Inflammatory macrophage treated with lipopolysaccharide for 4 hours (primary cell): ENCODE measurements around the gene ARPC1B.
A peak's percentile ranks its signal among the peaks of the same experiment; 100 is the strongest.
"Not testable (repeated sequence)": the region's sequence is repeated elsewhere in the genome, so short reads cannot be mapped to it uniquely, and the experiment has no call there.

Experiments
- DNase-seq: peaks from one replicate; pipeline ENCODE4 v3.0.0-alpha.2; 2020

Gene ARPC1B

DNA sequence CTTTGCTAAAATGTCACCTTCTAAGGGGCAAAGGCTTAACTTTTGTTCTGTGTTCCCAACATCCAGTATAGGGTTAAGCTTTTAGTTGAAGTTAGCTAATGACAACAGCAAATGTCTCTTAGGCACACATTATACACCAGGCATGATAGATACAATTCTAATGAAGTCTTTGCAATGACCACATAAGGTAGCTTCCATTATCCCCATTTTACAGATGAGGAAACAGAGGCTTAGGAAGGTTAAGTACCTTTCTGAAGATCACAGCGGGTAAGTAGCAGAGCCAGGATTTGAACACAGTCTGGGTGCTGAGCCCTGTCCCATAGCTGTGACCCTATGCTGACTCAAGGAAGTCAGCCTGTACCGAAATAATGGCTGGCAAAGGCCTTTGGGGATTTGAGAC lies 36.1 kb downstream of the ARPC1B start:
- no peak for DNase-seq

DNA sequence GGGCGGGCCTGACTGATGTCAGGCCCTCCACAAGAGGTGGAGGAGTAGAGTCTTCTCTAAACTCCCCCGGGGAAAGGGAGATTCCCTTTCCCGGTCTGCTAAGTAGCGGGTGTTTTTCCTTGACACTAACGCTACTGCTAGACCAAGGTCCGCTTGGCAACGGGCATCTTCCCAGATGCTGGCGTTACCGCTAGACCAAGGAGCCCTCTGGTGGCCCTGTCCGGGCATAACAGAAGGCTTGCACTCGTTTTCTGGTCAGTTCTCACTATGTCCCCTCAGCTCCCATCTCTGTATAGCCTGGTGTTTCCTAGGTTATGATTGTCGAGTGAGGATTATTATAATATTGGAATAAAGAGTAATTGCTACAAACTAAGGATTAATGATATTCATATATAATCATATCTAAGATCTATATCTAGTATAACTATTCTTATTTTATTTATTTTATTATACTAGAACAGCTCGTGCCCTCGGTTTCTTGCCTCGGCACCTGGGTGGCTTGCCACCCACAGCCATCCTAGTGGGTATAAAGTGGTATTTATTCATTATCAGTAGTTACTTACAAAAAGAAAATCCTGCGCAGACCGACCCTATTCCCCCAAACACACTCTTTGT lies 41.1 kb downstream of the ARPC1B start:
- DNase-seq = peak; percentile 35

DNA sequence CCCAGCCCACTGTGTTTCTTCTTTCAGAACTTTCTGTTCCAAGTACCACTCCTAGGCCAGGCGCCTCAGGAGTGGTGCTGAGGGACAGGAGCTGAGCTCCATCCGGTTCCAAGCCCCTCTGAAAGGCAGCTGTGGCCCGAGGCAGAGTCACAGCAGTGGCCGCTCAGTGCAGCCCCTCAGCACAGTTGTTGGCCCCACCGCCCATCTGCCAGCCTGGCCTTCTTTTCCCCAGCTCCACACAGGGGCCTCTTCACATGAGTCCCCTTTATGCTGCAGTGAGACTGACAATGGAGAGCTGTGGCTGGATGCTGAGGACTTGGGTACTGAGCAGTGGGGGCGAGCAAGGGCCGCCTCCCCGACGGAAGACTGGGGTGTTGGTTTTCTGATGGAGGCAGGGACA lies 43.7 kb downstream of the ARPC1B start:
- DNase-seq = no peak

GRCh38 chr7:99419323-99420021 lies 44.9 kb downstream of the ARPC1B start:
- DNase-seq = no peak

GRCh38 chr7:99420213-99420612 lies 45.7 kb downstream of the ARPC1B start:
- no peak for DNase-seq

GRCh38 chr7:99420986-99421385 lies 46.5 kb downstream of the ARPC1B start:
- DNase-seq = no peak

DNA sequence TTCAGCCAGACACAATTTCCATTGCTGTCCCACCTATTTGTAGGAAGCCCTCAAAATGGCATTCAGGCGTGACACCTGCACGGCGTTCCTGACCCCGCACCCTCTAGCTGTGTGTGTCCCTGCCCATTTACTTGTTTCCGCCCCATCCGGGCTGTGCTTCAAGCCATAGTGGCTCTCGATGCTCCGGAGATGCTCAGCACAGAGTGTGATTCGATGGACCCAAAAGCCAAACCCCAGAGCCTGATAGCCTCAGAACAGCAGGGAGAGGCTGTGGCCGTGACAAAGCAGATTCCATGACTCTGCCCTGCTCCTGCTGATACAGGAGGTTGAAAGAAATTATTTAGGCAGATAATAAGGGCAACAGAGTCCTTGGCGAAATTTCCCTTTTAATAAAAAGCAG lies 47.7 kb downstream of the ARPC1B start:
- DNase-seq = no peak

GRCh38 chr7:99422625-99423024 lies 48.1 kb downstream of the ARPC1B start:
- no peak for DNase-seq

GRCh38 chr7:99424932-99425730 lies 50.6 kb downstream of the ARPC1B start:
- DNase-seq = no peak

DNA sequence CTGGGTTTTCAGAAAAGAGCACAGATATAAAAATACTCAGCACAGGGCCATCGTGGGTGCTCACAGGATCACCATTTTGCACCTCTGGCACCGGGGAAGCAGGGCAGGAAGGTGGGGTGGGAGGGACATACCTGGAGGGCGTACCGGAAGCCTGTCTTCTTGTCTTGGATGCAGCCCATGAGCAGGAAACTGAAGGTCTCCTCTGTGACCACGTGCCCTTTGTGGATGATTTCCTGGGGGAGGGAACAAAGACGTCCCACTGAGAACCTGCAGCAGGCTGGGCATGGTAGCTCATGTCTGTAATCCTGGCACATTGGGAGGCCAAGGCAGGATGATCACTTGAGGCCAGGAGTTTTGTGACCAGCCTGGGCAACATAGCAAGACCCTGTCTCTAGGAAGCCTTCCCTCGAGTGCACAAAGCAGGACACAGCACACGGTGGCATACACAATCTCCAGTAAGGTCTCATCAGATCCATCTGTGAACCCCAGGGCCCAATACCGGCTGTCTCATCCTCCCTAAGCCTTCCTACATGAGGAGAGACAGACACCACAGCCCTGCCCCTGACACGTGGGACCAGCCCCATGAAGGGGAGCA lies 54.5 kb downstream of the ARPC1B start:
- no peak for DNase-seq

- no peak for DNase-seq
Measured at GRCh38 chr7:99429756-99430155, 55.2 kb downstream of the ARPC1B start.

GRCh38 chr7:99431756-99432540 lies 57.4 kb downstream of the ARPC1B start:
- DNase-seq = not testable (repeated sequence)

DNA sequence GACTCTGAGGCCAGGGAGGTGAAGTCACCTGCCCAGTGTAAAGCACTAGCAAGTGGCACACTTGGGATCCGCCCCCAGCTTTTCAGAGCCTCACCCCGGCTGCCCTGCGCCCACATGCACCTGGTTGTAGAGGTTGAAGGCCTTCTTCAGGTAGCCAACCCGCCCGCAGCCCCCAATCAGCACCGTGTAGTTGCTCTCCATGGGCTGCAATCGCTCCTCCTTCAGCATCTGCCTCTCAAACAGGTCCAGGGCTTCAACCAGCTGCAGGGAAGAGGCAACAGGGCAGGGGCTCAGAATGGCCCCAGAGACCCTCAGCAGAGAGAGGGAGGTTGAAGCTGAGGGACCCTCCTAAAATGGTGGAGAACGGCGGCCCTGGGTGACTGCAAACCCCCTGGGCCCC lies 58.6 kb downstream of the ARPC1B start:
- DNase-seq = no peak

GRCh38 chr7:99437946-99438572 lies 63.5 kb downstream of the ARPC1B start:
- no peak for DNase-seq

DNA sequence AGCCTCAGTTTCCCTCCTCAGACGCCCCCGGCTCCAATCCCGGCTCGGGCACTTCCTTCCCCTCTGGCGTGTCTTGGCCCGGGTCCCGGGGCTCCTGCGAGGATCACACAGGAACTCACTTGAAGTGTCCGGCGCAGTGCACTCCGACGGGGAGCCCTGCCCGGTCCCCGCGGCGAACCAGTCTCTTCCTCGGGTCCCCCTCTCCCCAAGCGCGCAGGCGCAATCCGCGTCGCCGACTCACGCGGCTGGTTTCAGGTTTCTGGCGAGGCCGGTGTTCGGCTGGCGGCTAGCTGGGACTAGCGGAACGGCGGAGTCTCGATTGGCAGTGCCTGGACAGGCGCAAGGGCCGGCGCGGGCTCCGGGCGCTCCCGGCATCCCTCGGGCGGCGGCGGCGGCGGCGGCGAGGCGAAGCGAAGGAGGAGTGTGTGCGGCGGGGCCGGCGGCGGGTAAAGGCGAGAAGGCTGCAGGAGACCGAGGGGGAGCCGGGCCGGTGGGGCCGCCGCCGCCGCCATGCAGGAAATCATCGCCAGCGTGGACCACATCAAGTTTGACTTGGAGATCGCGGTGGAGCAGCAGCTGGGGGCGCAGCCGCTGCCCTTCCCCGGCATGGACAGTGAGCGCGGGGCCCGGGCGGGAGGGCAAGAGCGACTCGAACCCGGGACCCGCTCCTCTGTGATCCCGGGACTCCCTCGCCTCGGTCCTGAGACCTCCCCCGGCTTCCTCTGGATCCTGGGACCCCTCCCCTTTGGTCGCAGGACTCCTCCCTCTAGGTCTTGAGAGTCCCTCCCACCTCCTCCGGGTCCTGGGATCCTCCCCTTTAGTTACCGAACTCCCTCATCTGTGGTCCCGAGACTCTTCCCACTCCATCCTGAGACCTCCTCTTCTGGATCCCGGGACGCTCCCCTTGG lies 64.3 kb downstream of the ARPC1B start, which contains the start of the genes CPSF4 and PTCD1:
Gene CPSF4 (plus strand): TSS at position 371 of the 908 bp plus-strand sequence. CDS start 140 bp downstream, at position 511.
Gene PTCD1 (minus strand): TSS at position 226 of the 908 bp plus-strand sequence. CDS start 3,556 bp downstream, outside the sequence.
- DNase-seq = peak; percentile 97

GRCh38 chr7:99440195-99440594 lies 65.7 kb downstream of the ARPC1B start:
- no peak for DNase-seq
